ENCODE data around the gene PAX9. TPM values are rescaled to one million over a fixed set of nuclear protein-coding genes. Genes with fewer than 3 reads are reported as not detected.

Gene PAX9
- total RNA-seq, 1 donor from 2014 or later, result 0.13 TPM

DNA sequence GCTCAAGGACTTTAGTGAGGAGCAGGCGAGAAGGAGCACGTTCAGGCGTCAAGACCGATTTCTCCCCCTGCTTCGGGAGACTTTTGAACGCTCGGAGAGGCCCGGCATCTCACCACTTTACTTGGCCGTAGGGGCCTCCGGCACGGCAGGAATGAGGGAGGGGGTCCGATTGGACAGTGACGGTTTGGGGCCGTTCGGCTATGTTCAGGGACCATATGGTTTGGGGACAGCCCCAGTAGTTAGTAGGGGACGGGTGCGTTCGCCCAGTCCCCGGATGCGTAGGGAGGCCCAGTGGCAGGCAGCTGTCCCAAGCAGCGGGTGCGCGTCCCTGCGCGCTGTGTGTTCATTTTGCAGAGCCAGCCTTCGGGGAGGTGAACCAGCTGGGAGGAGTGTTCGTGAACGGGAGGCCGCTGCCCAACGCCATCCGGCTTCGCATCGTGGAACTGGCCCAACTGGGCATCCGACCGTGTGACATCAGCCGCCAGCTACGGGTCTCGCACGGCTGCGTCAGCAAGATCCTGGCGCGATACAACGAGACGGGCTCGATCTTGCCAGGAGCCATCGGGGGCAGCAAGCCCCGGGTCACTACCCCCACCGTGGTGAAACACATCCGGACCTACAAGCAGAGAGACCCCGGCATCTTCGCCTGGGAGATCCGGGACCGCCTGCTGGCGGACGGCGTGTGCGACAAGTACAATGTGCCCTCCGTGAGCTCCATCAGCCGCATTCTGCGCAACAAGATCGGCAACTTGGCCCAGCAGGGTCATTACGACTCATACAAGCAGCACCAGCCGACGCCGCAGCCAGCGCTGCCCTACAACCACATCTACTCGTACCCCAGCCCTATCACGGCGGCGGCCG lies 1.1 kb downstream of the PAX9 start:
- Histone ChIP-seq H3K27me3 (ENCODE audit: control insufficient read depth, insufficient read depth, low read length) (peaks cover 89% of the 10 kb centered on the region), H3K36me3 (ENCODE audit: control insufficient read depth, insufficient read depth, low read length) (no peaks in the 10 kb centered on the region), H3K4me3 (ENCODE audit: low read depth, low read length) (peak overlapping the region; percentile 12)
- DNase-seq (ENCODE audit: low read depth), result no peak
- no peak for TF ChIP-seq CTCF (IDR thresholded peaks at IDR 0.05; ENCODE audit: insufficient read depth, low read length, poor library complexity, severe bottlenecking)

DNA sequence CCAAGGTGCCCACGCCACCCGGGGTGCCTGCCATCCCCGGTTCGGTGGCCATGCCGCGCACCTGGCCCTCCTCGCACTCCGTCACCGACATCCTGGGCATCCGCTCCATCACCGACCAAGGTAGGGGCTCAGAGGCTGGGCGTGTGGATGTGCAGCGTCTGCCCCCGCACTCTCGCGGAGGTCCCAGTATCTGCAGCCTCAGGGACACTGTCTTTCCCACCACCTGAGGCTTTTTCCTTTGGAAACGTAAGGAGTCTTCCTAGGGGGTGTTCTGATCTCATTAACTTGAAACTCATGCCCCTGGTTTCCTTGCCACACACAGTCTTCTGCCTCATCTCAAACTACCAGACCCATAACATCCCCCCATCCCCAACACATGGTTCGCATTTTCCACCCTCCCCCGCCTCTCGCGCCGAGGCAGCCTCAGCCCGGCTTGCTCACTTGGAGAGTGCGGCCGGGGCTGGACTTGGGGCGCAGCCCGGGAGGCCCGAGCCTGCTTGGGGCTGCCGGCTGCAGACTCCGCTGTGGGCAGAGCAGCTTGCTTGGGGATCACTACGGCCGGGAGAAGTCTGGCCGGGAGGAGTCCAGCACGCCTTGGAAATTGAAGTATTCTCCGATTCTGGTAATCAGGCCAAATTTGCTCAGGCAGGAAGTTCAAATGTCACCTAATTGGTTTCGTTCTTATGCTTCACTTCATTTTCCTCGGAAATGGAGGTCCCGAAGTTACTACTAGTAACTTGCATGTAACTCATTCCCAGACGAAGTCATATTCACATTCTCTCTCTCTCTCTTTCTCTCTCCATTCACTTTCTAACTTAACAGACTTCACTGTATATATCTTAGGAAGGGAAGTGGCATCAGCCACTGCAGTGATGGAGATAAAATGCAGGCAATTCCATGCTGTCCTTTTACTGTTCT lies 2.0 kb downstream of the PAX9 start:
- Histone ChIP-seq H3K4me3 (ENCODE audit: low read depth, low read length) (no peak overlapping the region), H3K36me3 (ENCODE audit: control insufficient read depth, insufficient read depth, low read length) (no peaks in the 10 kb centered on the region), H3K27me3 (ENCODE audit: control insufficient read depth, insufficient read depth, low read length) (peaks cover 81% of the 10 kb centered on the region)
- DNase-seq (ENCODE audit: low read depth), result no peak
- no peak for TF ChIP-seq CTCF (IDR thresholded peaks at IDR 0.05; ENCODE audit: insufficient read depth, low read length, poor library complexity, severe bottlenecking)

- DNase-seq (ENCODE audit: low read depth), result no peak
- Histone ChIP-seq H3K27me3 (ENCODE audit: control insufficient read depth, insufficient read depth, low read length) (peaks cover 72% of the 10 kb centered on the region), H3K36me3 (ENCODE audit: control insufficient read depth, insufficient read depth, low read length) (no peaks in the 10 kb centered on the region), H3K4me3 (ENCODE audit: low read depth, low read length) (no peak overlapping the region)
- no peak for TF ChIP-seq CTCF (IDR thresholded peaks at IDR 0.05; ENCODE audit: insufficient read depth, low read length, poor library complexity, severe bottlenecking)
Measured at GRCh38 chr14:36664322-36665193, 2.9 kb downstream of the PAX9 start.

GRCh38 chr14:36665887-36666415 lies 4.3 kb downstream of the PAX9 start:
- no peak for DNase-seq (ENCODE audit: low read depth)
- Histone ChIP-seq H3K36me3 (ENCODE audit: control insufficient read depth, insufficient read depth, low read length) (no peaks in the 10 kb centered on the region), H3K27me3 (ENCODE audit: control insufficient read depth, insufficient read depth, low read length) (peaks cover 58% of the 10 kb centered on the region), H3K4me3 (ENCODE audit: low read depth, low read length) (no peak overlapping the region)
- no peak for TF ChIP-seq CTCF (IDR thresholded peaks at IDR 0.05; ENCODE audit: insufficient read depth, low read length, poor library complexity, severe bottlenecking)

DNA sequence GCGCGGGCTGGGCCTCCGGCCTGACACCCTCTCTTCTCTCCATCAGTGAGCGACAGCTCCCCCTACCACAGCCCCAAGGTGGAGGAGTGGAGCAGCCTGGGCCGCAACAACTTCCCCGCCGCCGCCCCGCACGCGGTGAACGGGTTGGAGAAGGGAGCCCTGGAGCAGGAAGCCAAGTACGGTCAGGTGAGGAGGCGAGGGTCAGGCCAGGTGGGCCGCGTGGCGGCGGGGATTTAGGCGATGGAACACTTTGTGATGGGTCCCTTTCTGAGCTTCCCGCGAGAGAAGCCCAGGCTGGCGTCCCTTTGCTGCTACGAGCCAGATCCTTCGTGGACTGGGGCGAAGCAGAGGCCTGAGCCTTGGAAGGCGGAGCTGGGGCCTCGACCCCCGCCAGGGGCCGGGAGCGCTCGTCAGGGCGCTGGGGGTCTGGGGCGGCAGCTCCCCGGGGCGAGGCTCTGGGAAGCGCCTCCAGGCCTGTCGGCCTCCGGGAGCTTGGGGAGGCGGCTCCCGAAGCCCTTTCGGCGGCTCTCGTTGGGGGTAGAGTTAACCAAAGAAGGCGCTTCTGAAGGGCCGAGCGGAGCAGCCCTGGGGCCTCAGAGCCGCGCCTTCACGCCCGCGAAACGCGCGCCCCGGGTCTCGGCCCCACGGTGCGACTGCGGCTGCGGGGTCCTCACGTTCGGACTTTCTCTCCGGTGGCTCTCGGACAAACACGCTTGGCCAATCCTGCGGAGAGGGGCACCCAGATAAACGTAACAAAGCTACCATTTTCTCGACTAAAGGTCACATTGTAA lies 5.0 kb downstream of the PAX9 start:
- no peaks in the 10 kb centered on the region for H3K36me3 ChIP-seq (ENCODE audit: control insufficient read depth, insufficient read depth, low read length)
- no peak for DNase-seq (ENCODE audit: low read depth)
- no peak overlapping the region for H3K4me3 ChIP-seq (ENCODE audit: low read depth, low read length)
- no peak for TF ChIP-seq CTCF (IDR thresholded peaks at IDR 0.05; ENCODE audit: insufficient read depth, low read length, poor library complexity, severe bottlenecking)
- H3K27me3 ChIP-seq (ENCODE audit: control insufficient read depth, insufficient read depth, low read length), result peaks cover 51% of the 10 kb centered on the region

Measured in kidney epithelial cell (primary cell).